B cell (primary cell): ENCODE data around the gene DOCK1. TPM values are rescaled to one million over a fixed set of nuclear protein-coding genes. Genes with fewer than 3 reads are reported as not detected.

Experiments
- ATAC-seq: fragments of 200-7000 bp; cut with Tn5 transposase; one replicate; pipeline ENCODE4 v1.10.0; 2021; ENCODE audit warnings: low read depth, mild to moderate bottlenecking, moderate number of reproducible peaks, moderate library complexity
- CTCF ChIA-PET: fragments of 350-600 bp; sonication (Branson Sonifier 250); formaldehyde crosslinking; loops from one replicate; lab custom pipeline; 2021; ENCODE audit warnings: antibody characterized with exemption, inconsistent platforms; lab: Charles Lee
- POLR2A ChIA-PET: fragments of 350-600 bp; sonication (Branson Sonifier 250); formaldehyde crosslinking; loops from one replicate; lab custom pipeline; 2021; ENCODE audit warnings: antibody characterized with exemption; lab: Charles Lee
- DNase-seq: peaks from one replicate; pipeline ENCODE4 v3.0.0; 2013
- H2AFZ ChIP-seq: 2 replicates; pipeline ENCODE4 v1.6.1; 2012; ENCODE audit warnings: mild to moderate bottlenecking, low read depth, low read length; ENCODE audit not compliant: insufficient read depth, poor library complexity, severe bottlenecking
- H3K27ac ChIP-seq, 2 donors: 1 replicate in 1 of 2; 2 replicates in 1 of 2; pipeline ENCODE4 v1.5.1; 2012 to 2013; ENCODE audit warnings: low read length in 2 of 2, mild to moderate bottlenecking in 2 of 2, moderate library complexity in 1 of 2
- H3K27me3 ChIP-seq, 4 experiments: fragments of 200-600 bp in 1 of 4; sonication (generic) in 1 of 4; replicated peaks in 1 of 4; 1 replicate in 2 of 4; 2 replicates in 2 of 4; pipeline versions ENCODE4 v1.6.1 to v1.7.0; 2013 to 2016; ENCODE audit warnings: low read length in 3 of 4, mild to moderate bottlenecking in 2 of 4, mixed read lengths in 1 of 4, moderate library complexity in 1 of 4; ENCODE audit not compliant: insufficient read depth in 4 of 4, control insufficient read depth in 3 of 4; ENCODE audit errors: control extremely low read depth in 1 of 4
- H3K36me3 ChIP-seq, 2 experiments: replicated peaks in 1 of 2; 1 replicate in 1 of 2; 2 replicates in 1 of 2; pipeline versions ENCODE4 v1.6.1 to v1.7.1; 2013; ENCODE audit warnings: low read length in 1 of 2; ENCODE audit not compliant: insufficient read depth in 2 of 2, control insufficient read depth in 1 of 2; ENCODE audit errors: control extremely low read depth in 1 of 2, extremely low read depth in 1 of 2
- H3K4me1 ChIP-seq, 2 donors: fragments of 200-600 bp in 1 of 2; sonication (generic) in 1 of 2; 1 replicate in 1 of 2; 2 replicates in 1 of 2; pipeline versions ENCODE4 v1.5.1 to v1.6.1; 2013 to 2017; ENCODE audit warnings: low read length in 2 of 2; ENCODE audit not compliant: control insufficient read depth in 2 of 2, insufficient read depth in 2 of 2
- H3K4me2 ChIP-seq: replicated peaks from 2 replicates; pipeline ENCODE3; 2012; ENCODE audit warnings: mild to moderate bottlenecking, low read depth, low read length; ENCODE audit not compliant: poor library complexity, severe bottlenecking
- H3K4me3 ChIP-seq, 5 experiments: fragments of 200-600 bp in 1 of 5; sonication (generic) in 1 of 5; 1 replicate in 3 of 5; 2 replicates in 2 of 5; pipeline versions ENCODE4 v1.5.1 to v1.7.0; 2011 to 2016; ENCODE audit warnings: low read length in 4 of 5, mild to moderate bottlenecking in 4 of 5, low read depth in 2 of 5, control low read depth in 1 of 5, moderate library complexity in 1 of 5; ENCODE audit not compliant: insufficient read depth in 1 of 5; ENCODE audit errors: control extremely low read depth in 1 of 5, extremely low read depth in 1 of 5
- H3K79me2 ChIP-seq: fragments of 200-600 bp; sonication (generic); one replicate; pipeline ENCODE4 v1.6.0; 2016; ENCODE audit warnings: low read length; ENCODE audit not compliant: control insufficient read depth, insufficient read depth
- H3K9ac ChIP-seq: fragments of 200-600 bp; sonication (generic); 2 replicates; pipeline ENCODE4 v1.6.1; 2017; ENCODE audit warnings: mild to moderate bottlenecking, low read length, moderate library complexity
- H3K9me3 ChIP-seq, 3 donors: one replicate each; pipeline versions ENCODE4 v1.6.1 to v1.7.1; 2013; ENCODE audit warnings: low read length in 2 of 3; ENCODE audit not compliant: control insufficient read depth in 2 of 3, insufficient read depth in 1 of 3; ENCODE audit errors: control extremely low read depth in 1 of 3
- H4K20me1 ChIP-seq: 2 replicates; pipeline ENCODE4 v1.6.0; 2012; ENCODE audit warnings: mild to moderate bottlenecking, low read length; ENCODE audit not compliant: insufficient read depth, control insufficient read depth, poor library complexity, severe bottlenecking
- H3K27ac Mint-ChIP-seq: one replicate; pipeline ENCODE4 v1.8.0; 2021; ENCODE audit warnings: mixed read lengths
- H3K27me3 Mint-ChIP-seq: one replicate; pipeline ENCODE4 v1.8.0; 2021; ENCODE audit warnings: mixed read lengths
- H3K4me1 Mint-ChIP-seq: one replicate; pipeline ENCODE4 v1.8.0; 2021; ENCODE audit warnings: mixed read lengths
- H3K4me3 Mint-ChIP-seq: one replicate; pipeline ENCODE4 v1.8.0; 2021; ENCODE audit warnings: mixed read lengths
- H3K9me3 Mint-ChIP-seq: one replicate; pipeline ENCODE4 v1.8.0; 2022; ENCODE audit warnings: mixed read lengths; ENCODE audit not compliant: insufficient read depth
- EZH2 ChIP-seq: IDR thresholded peaks from 2 replicates; pipeline ENCODE4 v1.6.1; 2012; ENCODE audit warnings: borderline replicate concordance, low read depth, mild to moderate bottlenecking, moderate library complexity, low read length; ENCODE audit not compliant: insufficient read depth, poor library complexity, severe bottlenecking
- WGBS: methylation state at CpG from one replicate; pipeline ENCODE4 v1.1.5; 2013; ENCODE audit warnings: missing lambda C conversion rate; ENCODE audit not compliant: insufficient coverage; 5-methylcytosine and 5-hydroxymethylcytosine counted together
- intact Hi-C: fragments of 100-400 bp; cut with micrococcal nuclease; formaldehyde crosslinking; loops from one replicate; pipeline ENCODE4 v1.10.0; 2022
- polyA plus RNA-seq: library from polyadenylated mRNA; depleted of rRNA; stranded (reverse); fragments of >200 nt; gene quantifications from 2 replicates; pipeline ENCODE4 v1.2.3, GENCODE V29; 2012
- total RNA-seq, 2 donors: library from RNA; stranded (reverse); fragments of 120-200 nt in 1 of 2; gene quantifications; 1 replicate in 1 of 2; 2 replicates in 1 of 2; pipeline versions ENCODE4 v1.2.3 to v1.2.4, GENCODE V29; 2013 to 2022
- TF ChIP-seq, protein P1 (sequence below): fragments of 200-600 bp; IDR thresholded peaks from one replicate; pipeline ENCODE4 v1.8.0; 2022; ENCODE audit warnings: antibody characterized with exemption, mild to moderate bottlenecking

DOCK1 gene
- total and polyA plus RNA-seq, 2 donors (not counting 1 experiment from before 2014, with no cell fraction given): not detected

DNA sequence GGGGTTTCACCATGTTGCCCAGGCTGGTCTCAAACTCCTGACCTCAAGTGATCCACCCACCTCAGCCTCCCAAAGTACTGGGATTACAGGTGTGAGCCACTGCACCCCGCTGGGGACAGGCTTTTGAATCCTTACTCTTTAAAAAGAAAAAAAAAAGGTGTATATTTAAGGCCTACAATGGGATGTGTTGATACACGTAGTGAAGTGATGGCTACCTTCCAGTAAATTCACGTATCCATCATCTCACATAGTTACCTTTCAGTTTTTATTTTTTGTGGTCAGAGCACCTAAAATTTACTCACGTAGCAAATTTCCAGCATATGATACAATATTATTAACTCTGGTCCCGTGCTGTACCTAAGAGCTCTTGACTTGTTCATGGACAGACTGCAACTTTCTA, 410.7 kb downstream of the DOCK1 start:
- H3K4me1 ChIP-seq: no peaks in the 10 kb centered on the region
- intact Hi-C loops: no loop called here
- peaks cover 0 to 3% (median 0%) of the 10 kb centered on the region in 3 donors for H3K9me3 ChIP-seq
- no peaks in the 10 kb centered on the region for H3K4me1 Mint-ChIP-seq
- no peak overlapping the region for H2AFZ ChIP-seq
- ChIA-PET CTCF (no interaction called here), POLR2A (no interaction called here)
- no peak for ATAC-seq
- no peak overlapping the region for H3K4me3 ChIP-seq
- H3K4me3 Mint-ChIP-seq: no peak overlapping the region
- no peaks in the 10 kb centered on the region for H3K27me3 ChIP-seq
- TF ChIP-seq EZH2: no peak
- TF ChIP-seq, protein P1, sequence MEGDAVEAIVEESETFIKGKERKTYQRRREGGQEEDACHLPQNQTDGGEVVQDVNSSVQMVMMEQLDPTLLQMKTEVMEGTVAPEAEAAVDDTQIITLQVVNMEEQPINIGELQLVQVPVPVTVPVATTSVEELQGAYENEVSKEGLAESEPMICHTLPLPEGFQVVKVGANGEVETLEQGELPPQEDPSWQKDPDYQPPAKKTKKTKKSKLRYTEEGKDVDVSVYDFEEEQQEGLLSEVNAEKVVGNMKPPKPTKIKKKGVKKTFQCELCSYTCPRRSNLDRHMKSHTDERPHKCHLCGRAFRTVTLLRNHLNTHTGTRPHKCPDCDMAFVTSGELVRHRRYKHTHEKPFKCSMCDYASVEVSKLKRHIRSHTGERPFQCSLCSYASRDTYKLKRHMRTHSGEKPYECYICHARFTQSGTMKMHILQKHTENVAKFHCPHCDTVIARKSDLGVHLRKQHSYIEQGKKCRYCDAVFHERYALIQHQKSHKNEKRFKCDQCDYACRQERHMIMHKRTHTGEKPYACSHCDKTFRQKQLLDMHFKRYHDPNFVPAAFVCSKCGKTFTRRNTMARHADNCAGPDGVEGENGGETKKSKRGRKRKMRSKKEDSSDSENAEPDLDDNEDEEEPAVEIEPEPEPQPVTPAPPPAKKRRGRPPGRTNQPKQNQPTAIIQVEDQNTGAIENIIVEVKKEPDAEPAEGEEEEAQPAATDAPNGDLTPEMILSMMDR: no peak
- WGBS: 89% methylated on average over 1 of the region's 5 CpGs
- no peak overlapping the region for H3K27ac ChIP-seq
- no peaks in the 10 kb centered on the region for H4K20me1 ChIP-seq
- H3K27ac Mint-ChIP-seq: no peak overlapping the region
- H3K4me2 ChIP-seq: no peak overlapping the region
- DNase-seq: no peak
- H3K79me2 ChIP-seq: no peaks in the 10 kb centered on the region
- H3K36me3 ChIP-seq: no peaks in the 10 kb centered on the region
- H3K27me3 Mint-ChIP-seq: no peaks in the 10 kb centered on the region
- H3K9ac ChIP-seq: no peak overlapping the region
- no peaks in the 10 kb centered on the region for H3K9me3 Mint-ChIP-seq

DNA sequence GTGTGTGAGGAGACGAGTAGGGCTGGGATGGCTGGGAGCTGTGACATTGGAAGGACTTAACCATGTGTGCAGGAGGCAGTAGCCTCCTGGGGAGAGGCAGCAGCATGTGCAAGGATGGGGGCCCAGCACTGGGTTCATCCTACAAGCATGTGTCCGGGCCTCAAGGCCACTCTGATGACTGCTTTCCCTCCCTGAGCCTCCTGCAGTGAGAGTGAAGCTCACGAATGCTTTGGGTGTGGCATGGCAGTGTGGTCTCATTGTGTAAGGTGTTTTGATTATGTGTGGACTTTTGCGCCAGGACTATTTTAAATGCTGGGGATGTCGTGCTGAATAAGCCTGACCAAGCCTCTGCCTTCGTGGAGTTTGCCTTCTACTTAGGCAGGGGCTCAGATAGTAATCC, 413.2 kb downstream of the DOCK1 start:
- no peaks in the 10 kb centered on the region for H3K27me3 ChIP-seq
- CTCF ChIA-PET: interaction anchor here (1.1 kb wide), 1 partner anchor 181 kb away, joined by 3 read pairs; no protein-coding TSS in a partner anchor
- no peaks in the 10 kb centered on the region for H3K4me1 Mint-ChIP-seq
- H2AFZ ChIP-seq: no peak overlapping the region
- no peaks in the 10 kb centered on the region for H4K20me1 ChIP-seq
- DNase-seq (no peak), ATAC-seq (no peak)
- H3K27me3 Mint-ChIP-seq: no peaks in the 10 kb centered on the region
- peaks cover 0 to 3% (median 0%) of the 10 kb centered on the region in 3 donors for H3K9me3 ChIP-seq
- no peaks in the 10 kb centered on the region for H3K79me2 ChIP-seq
- intact Hi-C loops: no loop called here
- no peak overlapping the region for H3K4me3 ChIP-seq
- WGBS: 77% methylated on average over 6 of the region's 6 CpGs
- no peaks in the 10 kb centered on the region for H3K9me3 Mint-ChIP-seq
- no peaks in the 10 kb centered on the region for H3K36me3 ChIP-seq
- H3K27ac Mint-ChIP-seq: no peak overlapping the region
- H3K9ac ChIP-seq: no peak overlapping the region
- no peak overlapping the region for H3K4me3 Mint-ChIP-seq
- H3K4me2 ChIP-seq: no peak overlapping the region
- TF ChIP-seq, protein P1: no peak
- no peak for TF ChIP-seq EZH2
- POLR2A ChIA-PET: no interaction called here
- no peak overlapping the region for H3K27ac ChIP-seq
- H3K4me1 ChIP-seq: no peaks in the 10 kb centered on the region
